GM06990 (cell line): ENCODE measurements around the gene ATP11B.

Experiments used
- DNase-seq: peaks from one replicate; pipeline ENCODE4 v3.0.0-alpha.2; 2011; ENCODE audit not compliant: insufficient read length; ENCODE audit errors: extremely low read depth
- H3K27me3 ChIP-seq: replicated peaks from 2 replicates; pipeline ENCODE4 v1.6.0; 2011; ENCODE audit warnings: low read length; ENCODE audit not compliant: control insufficient read depth, insufficient read depth
- H3K36me3 ChIP-seq: 2 replicates; pipeline ENCODE4 v1.5.1; 2011; ENCODE audit warnings: low read length; ENCODE audit not compliant: control insufficient read depth, insufficient read depth
- H3K4me3 ChIP-seq: replicated peaks from 2 replicates; pipeline ENCODE4 v1.5.1; 2011; ENCODE audit warnings: low read depth, mild to moderate bottlenecking, control low read depth, low read length
- TF ChIP-seq, protein P1 (sequence below): IDR thresholded peaks from 2 replicates; pipeline ENCODE4 v1.5.1; 2011; ENCODE audit warnings: low read length, control low read depth, mild to moderate bottlenecking, inconsistent platforms; ENCODE audit not compliant: insufficient read depth, poor library complexity, severe bottlenecking

The ATP11B gene

DNA sequence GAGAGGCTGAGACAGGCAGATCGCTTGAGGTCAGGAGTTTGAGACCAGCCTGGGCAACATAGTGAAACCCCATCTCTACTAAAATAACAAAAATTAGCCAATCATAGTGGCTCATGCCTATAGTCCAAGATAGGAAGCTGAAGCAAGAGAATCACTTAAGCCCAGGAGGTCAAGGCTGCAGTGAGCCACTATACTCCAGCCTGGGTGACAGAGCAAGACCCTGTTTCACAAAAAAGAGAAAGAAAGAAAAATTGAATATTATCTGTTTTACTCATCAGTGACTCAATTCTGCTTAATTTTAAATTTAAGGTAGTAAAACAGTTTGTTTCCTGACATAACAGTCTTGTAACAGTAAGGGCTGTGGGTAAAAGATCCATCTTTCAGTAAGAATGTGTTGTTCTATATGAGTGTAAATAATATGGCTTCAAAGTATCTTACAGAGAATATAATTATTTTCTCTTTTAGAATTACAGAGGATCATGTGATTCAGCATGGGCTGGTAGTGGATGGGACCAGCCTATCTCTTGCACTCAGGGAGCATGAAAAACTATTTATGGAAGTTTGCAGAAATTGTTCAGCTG, 85.8 kb downstream of the ATP11B start:
- DNase-seq, result no peak
- TF ChIP-seq, protein P1, sequence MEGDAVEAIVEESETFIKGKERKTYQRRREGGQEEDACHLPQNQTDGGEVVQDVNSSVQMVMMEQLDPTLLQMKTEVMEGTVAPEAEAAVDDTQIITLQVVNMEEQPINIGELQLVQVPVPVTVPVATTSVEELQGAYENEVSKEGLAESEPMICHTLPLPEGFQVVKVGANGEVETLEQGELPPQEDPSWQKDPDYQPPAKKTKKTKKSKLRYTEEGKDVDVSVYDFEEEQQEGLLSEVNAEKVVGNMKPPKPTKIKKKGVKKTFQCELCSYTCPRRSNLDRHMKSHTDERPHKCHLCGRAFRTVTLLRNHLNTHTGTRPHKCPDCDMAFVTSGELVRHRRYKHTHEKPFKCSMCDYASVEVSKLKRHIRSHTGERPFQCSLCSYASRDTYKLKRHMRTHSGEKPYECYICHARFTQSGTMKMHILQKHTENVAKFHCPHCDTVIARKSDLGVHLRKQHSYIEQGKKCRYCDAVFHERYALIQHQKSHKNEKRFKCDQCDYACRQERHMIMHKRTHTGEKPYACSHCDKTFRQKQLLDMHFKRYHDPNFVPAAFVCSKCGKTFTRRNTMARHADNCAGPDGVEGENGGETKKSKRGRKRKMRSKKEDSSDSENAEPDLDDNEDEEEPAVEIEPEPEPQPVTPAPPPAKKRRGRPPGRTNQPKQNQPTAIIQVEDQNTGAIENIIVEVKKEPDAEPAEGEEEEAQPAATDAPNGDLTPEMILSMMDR, result no peak
- H3K36me3 ChIP-seq, result peaks cover 7% of the 10 kb centered on the region
- H3K27me3 ChIP-seq, result no peaks in the 10 kb centered on the region
- no peak overlapping the region for H3K4me3 ChIP-seq

DNA sequence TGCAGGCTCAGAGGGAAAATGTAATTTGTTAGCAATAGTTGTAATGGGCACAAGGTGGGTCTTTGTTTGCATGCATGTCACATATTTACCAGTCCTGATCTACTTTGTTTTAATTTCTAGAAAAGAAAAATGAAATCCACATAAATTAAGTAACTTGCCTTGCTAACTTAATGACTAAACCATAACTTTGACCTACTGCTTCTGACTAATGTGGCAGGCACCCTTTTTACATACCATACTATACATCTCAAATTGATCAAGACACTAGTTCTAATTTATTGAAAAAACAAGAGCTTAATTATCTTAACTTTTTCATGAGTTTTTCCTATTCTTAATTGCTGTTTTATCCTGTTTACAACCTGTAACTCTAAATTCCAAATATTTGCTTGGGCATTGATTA, 93.2 kb downstream of the ATP11B start:
- TF ChIP-seq, protein P1, result no peak
- no peak for DNase-seq
- no peak overlapping the region for H3K4me3 ChIP-seq
- no peaks in the 10 kb centered on the region for H3K27me3 ChIP-seq
- peaks cover 2% of the 10 kb centered on the region for H3K36me3 ChIP-seq

DNA sequence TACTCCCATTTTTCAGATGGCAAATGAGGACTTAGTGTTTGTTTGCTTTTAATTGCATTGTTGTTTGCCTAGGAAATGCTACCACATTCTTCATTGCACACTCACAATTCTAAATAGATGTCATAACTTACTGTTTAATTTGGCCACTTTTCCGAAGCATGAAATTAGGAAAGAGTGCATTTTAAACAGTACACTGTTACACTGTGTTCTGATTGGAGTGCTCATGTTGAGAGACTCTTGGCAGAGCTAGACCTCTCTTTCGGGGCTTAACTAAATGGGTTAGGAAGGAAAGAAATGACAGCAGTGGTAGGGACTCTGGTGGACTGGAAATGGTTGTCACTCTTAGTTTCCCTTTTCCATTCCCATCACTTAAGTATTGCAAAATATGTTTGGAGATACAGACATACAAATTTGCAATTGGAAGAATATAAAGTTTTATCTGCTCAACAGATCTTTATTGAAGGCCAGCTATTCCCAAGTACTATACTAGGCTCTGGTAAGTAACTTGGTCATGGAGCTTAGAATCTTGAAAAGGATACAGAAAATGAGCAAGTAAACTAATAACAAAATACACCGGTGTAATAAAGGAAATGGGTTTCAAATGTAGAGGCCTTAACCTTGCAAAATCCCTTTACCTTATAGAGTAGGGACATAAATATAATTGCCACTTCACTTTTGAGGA, 96.8 kb downstream of the ATP11B start:
- TF ChIP-seq, protein P1, result no peak
- Histone ChIP-seq H3K4me3 (no peak overlapping the region), H3K27me3 (no peaks in the 10 kb centered on the region), H3K36me3 (peaks cover 4% of the 10 kb centered on the region)
- no peak for DNase-seq

DNA sequence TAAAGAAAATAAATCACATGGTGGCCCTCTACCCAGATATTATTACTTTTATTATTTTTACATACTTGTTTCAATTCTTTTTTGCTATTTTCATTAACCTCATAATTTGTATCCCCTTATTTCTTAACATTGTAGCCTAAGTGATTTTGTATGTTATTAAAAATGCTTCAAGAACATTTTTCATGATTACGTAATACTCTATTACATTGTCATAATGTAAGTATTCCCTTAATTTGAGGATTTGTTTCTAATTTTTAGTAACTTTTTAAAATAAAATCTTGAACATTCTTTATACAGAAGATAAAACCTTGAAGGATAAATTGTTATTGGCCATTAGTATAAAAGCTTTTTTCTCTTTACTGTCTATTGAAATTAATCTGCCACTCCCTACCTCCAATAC, 98.1 kb downstream of the ATP11B start:
- no peak for DNase-seq
- no peak overlapping the region for H3K4me3 ChIP-seq
- TF ChIP-seq, protein P1, result no peak
- peaks cover 4% of the 10 kb centered on the region for H3K36me3 ChIP-seq
- no peaks in the 10 kb centered on the region for H3K27me3 ChIP-seq

DNA sequence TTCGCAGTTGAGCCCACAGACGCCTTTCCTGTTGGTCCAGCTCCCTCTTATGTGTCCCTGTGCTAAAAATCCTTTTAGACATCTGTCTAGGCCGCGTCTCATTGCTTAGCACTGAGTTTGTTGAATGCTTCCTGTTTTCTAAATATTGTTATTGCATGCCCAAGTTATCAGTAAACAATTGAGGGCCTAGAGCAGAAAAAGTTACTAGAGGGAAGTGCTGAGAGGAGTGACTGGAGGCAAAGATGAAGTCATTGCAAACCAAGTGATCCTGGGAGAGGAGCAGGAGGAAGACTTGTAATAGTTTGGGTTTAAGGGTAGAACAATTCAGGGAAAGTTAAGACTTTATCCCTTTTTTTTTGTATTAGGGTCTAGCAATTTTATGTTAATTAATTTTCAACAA, 98.9 kb downstream of the ATP11B start:
- H3K27me3 ChIP-seq, result no peaks in the 10 kb centered on the region
- no peak for DNase-seq
- peaks cover 2% of the 10 kb centered on the region for H3K36me3 ChIP-seq
- TF ChIP-seq, protein P1, result no peak
- no peak overlapping the region for H3K4me3 ChIP-seq

DNA sequence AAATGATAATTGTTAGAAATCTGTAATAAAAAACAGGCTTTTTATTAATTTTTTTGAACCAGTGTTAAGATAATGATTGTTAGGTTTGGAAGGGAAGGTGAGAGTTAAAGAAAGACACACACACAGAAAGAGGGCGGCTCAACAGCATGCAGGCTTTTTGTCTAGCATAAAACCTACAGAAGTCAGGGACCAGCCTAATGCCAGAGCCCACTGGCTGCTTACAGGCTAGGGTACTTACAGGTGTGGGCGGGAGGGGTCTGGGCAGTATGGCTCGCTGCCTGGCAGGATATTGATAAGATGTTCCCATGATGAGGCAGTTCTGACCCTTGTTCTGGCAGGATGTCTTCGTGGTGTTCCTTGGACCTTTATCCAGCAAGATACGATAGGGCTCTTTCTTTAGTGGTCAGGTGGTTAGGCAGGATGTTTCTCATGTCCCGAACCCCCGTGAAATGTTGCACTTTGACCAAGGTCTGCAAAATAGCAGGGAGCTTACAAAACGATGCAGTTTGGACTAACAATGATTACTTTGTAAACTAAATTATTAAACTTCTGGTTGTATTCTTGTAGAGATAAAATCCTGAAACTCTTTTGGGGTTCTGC, 102.3 kb downstream of the ATP11B start:
- no peak for DNase-seq
- TF ChIP-seq, protein P1, result no peak
- no peaks in the 10 kb centered on the region for H3K27me3 ChIP-seq
- no peak overlapping the region for H3K4me3 ChIP-seq
- H3K36me3 ChIP-seq, result peaks cover 2% of the 10 kb centered on the region
